CD4-positive, CD25-positive, alpha-beta regulatory T cell (primary cell): Measurements from ENCODE around the gene HDLBP. TPM values are rescaled to one million over a fixed set of nuclear protein-coding genes. Genes with fewer than 3 reads are reported as not detected.

ENCODE experiments used
- ATAC-seq, 2 donors: fragments of 150-1000 bp; cut with Tn5 transposase; one replicate each; pipeline ENCODE4 v1.10.0; 2021; ENCODE audit warnings: low read depth in 2 of 2, moderate number of reproducible peaks in 2 of 2, moderate library complexity in 1 of 2
- DNase-seq, 3 donors: peaks; one replicate each; pipeline versions ENCODE4 v3.0.0 to v3.0.0-alpha.2; 2012 to 2022; ENCODE audit warnings: mixed read lengths in 1 of 3
- H3K27ac ChIP-seq: one replicate; pipeline ENCODE4 v1.7.0; 2013; ENCODE audit warnings: mild to moderate bottlenecking, low read length; ENCODE audit not compliant: insufficient read depth, poor library complexity, severe bottlenecking
- H3K27me3 ChIP-seq: one replicate; pipeline ENCODE4 v1.7.0; 2013; ENCODE audit warnings: low read length; ENCODE audit not compliant: control insufficient read depth, insufficient read depth
- H3K36me3 ChIP-seq: one replicate; pipeline ENCODE4 v1.7.0; 2013; ENCODE audit warnings: mild to moderate bottlenecking, low read length, moderate library complexity; ENCODE audit not compliant: control insufficient read depth, insufficient read depth
- H3K4me1 ChIP-seq: 2 replicates; pipeline ENCODE4 v1.7.0; 2013; ENCODE audit warnings: mild to moderate bottlenecking, low read length; ENCODE audit not compliant: insufficient read depth, control insufficient read depth, poor library complexity, severe bottlenecking
- H3K4me3 ChIP-seq: one replicate; pipeline ENCODE4 v1.7.0; 2013; ENCODE audit warnings: low read depth, mild to moderate bottlenecking, low read length, moderate library complexity
- H3K9me3 ChIP-seq, 2 experiments: 1 replicate in 1 of 2; 2 replicates in 1 of 2; pipeline ENCODE4 v1.7.0; 2013; ENCODE audit warnings: low read length in 2 of 2, mild to moderate bottlenecking in 1 of 2, moderate library complexity in 1 of 2; ENCODE audit not compliant: control insufficient read depth in 2 of 2
- H3K27ac Mint-ChIP-seq, 3 donors: one replicate each; pipeline ENCODE4 v1.8.0; 2020 to 2022; ENCODE audit warnings: mild to moderate bottlenecking in 3 of 3, mixed read lengths in 3 of 3, moderate library complexity in 2 of 3
- H3K27me3 Mint-ChIP-seq: one replicate; pipeline ENCODE4 v1.8.0; 2022; ENCODE audit warnings: mild to moderate bottlenecking, mixed read lengths
- H3K36me3 Mint-ChIP-seq: one replicate; pipeline ENCODE4 v1.8.0; 2020; ENCODE audit warnings: mixed read lengths
- H3K4me1 Mint-ChIP-seq, 4 donors: one replicate each; pipeline ENCODE4 v1.8.0; 2020 to 2022; ENCODE audit warnings: mixed read lengths in 4 of 4, mild to moderate bottlenecking in 1 of 4
- H3K4me3 Mint-ChIP-seq, 4 donors: one replicate each; pipeline ENCODE4 v1.8.0; 2020 to 2022; ENCODE audit warnings: mild to moderate bottlenecking in 4 of 4, mixed read lengths in 4 of 4, moderate library complexity in 3 of 4
- H3K9me3 Mint-ChIP-seq, 7 donors: one replicate each; pipeline ENCODE4 v1.8.0; 2020 to 2022; ENCODE audit warnings: mixed read lengths in 7 of 7, mild to moderate bottlenecking in 3 of 7, moderate library complexity in 2 of 7
- polyA plus RNA-seq, 4 donors: library from polyadenylated mRNA; unstranded; fragments of 300-500 nt; fragmentation: Illumina TruSeq; gene quantifications; one replicate each; pipeline ENCODE4 v1.2.3, GENCODE V29; 2021
- total RNA-seq: library from RNA; stranded (reverse); gene quantifications from one replicate; pipeline ENCODE4 v1.2.3, GENCODE V29; 2022

HDLBP gene
- total and polyA plus RNA-seq, 5 donors from 2014 or later: 33.6 to 121 (median 41.7) TPM

DNA sequence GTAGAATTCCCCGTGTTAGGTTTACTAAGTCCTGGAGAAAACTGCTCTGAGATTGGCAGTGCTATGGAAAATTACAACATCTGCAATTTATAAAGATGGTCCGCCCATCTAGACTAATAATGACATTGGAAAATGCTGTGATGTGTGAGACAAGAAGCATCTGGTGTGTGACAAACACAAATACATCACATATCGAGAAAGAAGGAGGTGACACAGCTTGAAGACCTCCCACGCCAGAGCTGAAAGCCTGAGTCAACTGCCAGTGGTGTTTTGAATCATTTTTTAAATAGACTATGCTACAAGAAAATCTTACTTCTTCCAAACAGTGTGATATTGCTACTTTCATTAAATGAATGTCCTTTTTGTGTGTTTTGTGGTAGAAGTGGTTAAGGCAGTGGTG is 135.6 kb downstream of the HDLBP start:
- peaks cover 0 to 15% (median 4%) of the 10 kb centered on the region in 4 donors for H3K4me1 Mint-ChIP-seq
- no peak overlapping the region for H3K27ac ChIP-seq

GRCh38 chr2:241178961-241179360 is 136.5 kb downstream of the HDLBP start:
- H3K36me3 Mint-ChIP-seq: peaks cover 33% of the 10 kb centered on the region
- no peaks in the 10 kb centered on the region for H3K27me3 Mint-ChIP-seq
- peaks cover 0 to 16% (median 7%) of the 10 kb centered on the region in 4 donors for H3K4me1 Mint-ChIP-seq
- H3K4me3 Mint-ChIP-seq: no peak overlapping the region
- Histone ChIP-seq H3K4me3 (no peak overlapping the region), H3K27ac (no peak overlapping the region), H3K27me3 (no peaks in the 10 kb centered on the region), H3K36me3 (peaks cover 41% of the 10 kb centered on the region), H3K9me3 (no peaks in the 10 kb centered on the region), H3K4me1 (no peaks in the 10 kb centered on the region)
- peak overlapping the region in 2 of 3 donors; percentile 8 to 60 for H3K27ac Mint-ChIP-seq
- DNase-seq (no peak), ATAC-seq (no peak)
- H3K9me3 Mint-ChIP-seq: no peaks in the 10 kb centered on the region

More for the DNA sequence above, 135.6 kb downstream of the HDLBP start:
- Histone ChIP-seq H3K27me3 (no peaks in the 10 kb centered on the region), H3K9me3 (no peaks in the 10 kb centered on the region), H3K4me3 (no peak overlapping the region), H3K4me1 (no peaks in the 10 kb centered on the region), H3K36me3 (peaks cover 35% of the 10 kb centered on the region)
- no peak overlapping the region for H3K4me3 Mint-ChIP-seq
- H3K9me3 Mint-ChIP-seq: no peaks in the 10 kb centered on the region
- DNase-seq: peak in 1 of 3 donors; percentile 20
- ATAC-seq: no peak
- peaks cover 29% of the 10 kb centered on the region for H3K36me3 Mint-ChIP-seq
- no peak overlapping the region for H3K27ac Mint-ChIP-seq
- H3K27me3 Mint-ChIP-seq: no peaks in the 10 kb centered on the region

GRCh38 chr2:241177526-241178334 is 137.7 kb downstream of the HDLBP start:
- no peaks in the 10 kb centered on the region for H3K9me3 Mint-ChIP-seq
- H3K27ac Mint-ChIP-seq: peak overlapping the region in 1 of 3 donors; percentile 14

More at GRCh38 chr2:241177526-241178334, 137.7 kb downstream of the HDLBP start:
- H3K4me1 ChIP-seq: no peaks in the 10 kb centered on the region
- peaks cover 36% of the 10 kb centered on the region for H3K36me3 ChIP-seq
- no peaks in the 10 kb centered on the region for H3K27me3 Mint-ChIP-seq
- no peak overlapping the region for H3K27ac ChIP-seq
- no peaks in the 10 kb centered on the region for H3K9me3 ChIP-seq
- H3K4me3 ChIP-seq: no peak overlapping the region
- H3K4me3 Mint-ChIP-seq: no peak overlapping the region
- DNase-seq (no peak), ATAC-seq (no peak)
- H3K4me1 Mint-ChIP-seq: peaks cover 0 to 21% (median 11%) of the 10 kb centered on the region in 4 donors
- peaks cover 36% of the 10 kb centered on the region for H3K36me3 Mint-ChIP-seq
- no peaks in the 10 kb centered on the region for H3K27me3 ChIP-seq

Other genes with a start within 250 kb of the HDLBP start
- 105 TPM for gene MTERF4, start 213.4 kb downstream of the HDLBP start, total RNA-seq
- gene MTERF4, start 213.4 kb downstream of the HDLBP start, polyA plus RNA-seq: 10 to 100 TPM; 50.0 to 75.7 (median 62.2) TPM
- 160 TPM for gene PASK, start 166.2 kb downstream of the HDLBP start, total RNA-seq
- 10 to 100 TPM; 15.9 to 38.3 (median 21.7) TPM for gene PASK, start 166.2 kb downstream of the HDLBP start, polyA plus RNA-seq
- 68.0 TPM for gene PPP1R7, start 165.2 kb downstream of the HDLBP start, total RNA-seq
- 100 to 1,000 TPM in 3 of 4 donors, 10 to 100 TPM in 1; 90.5 to 150 (median 108) TPM for gene PPP1R7, start 165.2 kb downstream of the HDLBP start, polyA plus RNA-seq
- 0.17 TPM for gene ANO7, start 127.0 kb downstream of the HDLBP start, total RNA-seq
- gene ANO7, start 127.0 kb downstream of the HDLBP start, polyA plus RNA-seq: not detected
- 191 TPM for gene SEPTIN2, start 253 bp upstream of the HDLBP start, total RNA-seq
- gene SEPTIN2, start 253 bp upstream of the HDLBP start, polyA plus RNA-seq: 100 to 1,000 TPM; 131 to 186 (median 159) TPM
- gene FARP2, start 40.6 kb upstream of the HDLBP start, total RNA-seq: 34.9 TPM
- 1 to 10 TPM; 3.0 to 7.4 (median 6.9) TPM for gene FARP2, start 40.6 kb upstream of the HDLBP start, polyA plus RNA-seq
- 117 TPM for gene STK25, start 192.9 kb upstream of the HDLBP start, total RNA-seq
- 10 to 100 TPM; 79.7 to 99.6 (median 86.5) TPM for gene STK25, start 192.9 kb upstream of the HDLBP start, polyA plus RNA-seq
- not detected for gene BOK, start 243.1 kb upstream of the HDLBP start, total RNA-seq
- gene BOK, start 243.1 kb upstream of the HDLBP start, polyA plus RNA-seq: not detected